ENCODE results near the gene MFRP.

Gene MFRP

GRCh38 chr11:119341222-119342022 is 5.1 kb downstream of the MFRP start:
- DNase-seq: no peak
- in situ Hi-C loops (cut with HindIII; ENCODE audit: low pct_ligation_motif_present, low pct_unique_long_range_greater_than_20kb, low sequenced_read_pairs): no loop called here

- DNase-seq: peak; percentile 52
- in situ Hi-C loops (cut with HindIII; ENCODE audit: low pct_ligation_motif_present, low pct_unique_long_range_greater_than_20kb, low sequenced_read_pairs): no loop called here
These were observed 5.9 kb downstream of the MFRP start, which contains the start of gene C1QTNF5 for GRCh38 chr11:119340335-119341221. Gene C1QTNF5, minus strand, starts transcription at chr11:119340883. Its CDS starts 486 bp downstream, at chr11:119340397.

- DNase-seq: peak; percentile 68
- in situ Hi-C loops (cut with HindIII; ENCODE audit: low pct_ligation_motif_present, low pct_unique_long_range_greater_than_20kb, low sequenced_read_pairs): no loop called here
These were observed 6.7 kb downstream of the MFRP start for GRCh38 chr11:119339589-119340334.

- DNase-seq: no peak
- in situ Hi-C loops (cut with HindIII; ENCODE audit: low pct_ligation_motif_present, low pct_unique_long_range_greater_than_20kb, low sequenced_read_pairs): no loop called here
These were observed 7.4 kb downstream of the MFRP start for GRCh38 chr11:119338965-119339588.

- DNase-seq: peak; percentile 72
- in situ Hi-C loops (cut with HindIII; ENCODE audit: low pct_ligation_motif_present, low pct_unique_long_range_greater_than_20kb, low sequenced_read_pairs): no loop called here
These were observed 8.1 kb downstream of the MFRP start for GRCh38 chr11:119338318-119338890.

GRCh38 chr11:119337581-119338317 is 8.8 kb downstream of the MFRP start:
- DNase-seq: peak; percentile 8
- in situ Hi-C loops (cut with HindIII; ENCODE audit: low pct_ligation_motif_present, low pct_unique_long_range_greater_than_20kb, low sequenced_read_pairs): no loop called here

GRCh38 chr11:119336744-119337469 is 9.6 kb downstream of the MFRP start:
- in situ Hi-C loops (cut with HindIII; ENCODE audit: low pct_ligation_motif_present, low pct_unique_long_range_greater_than_20kb, low sequenced_read_pairs): no loop called here
- DNase-seq: no peak

- no peak for DNase-seq
- in situ Hi-C loops (cut with HindIII; ENCODE audit: low pct_ligation_motif_present, low pct_unique_long_range_greater_than_20kb, low sequenced_read_pairs): no loop called here
These were observed 10.6 kb downstream of the MFRP start for GRCh38 chr11:119335655-119336543.

GRCh38 chr11:119335091-119335654 is 11.3 kb downstream of the MFRP start:
- in situ Hi-C loops (cut with HindIII; ENCODE audit: low pct_ligation_motif_present, low pct_unique_long_range_greater_than_20kb, low sequenced_read_pairs): no loop called here
- DNase-seq: no peak

GRCh38 chr11:119334174-119334930 is 12.2 kb downstream of the MFRP start, which contains the start of gene RNF26:
Gene RNF26, plus strand, starts transcription at chr11:119334527. Its CDS starts 596 bp downstream, at chr11:119335123.
- peak; percentile 97 for DNase-seq
- in situ Hi-C loops (cut with HindIII; ENCODE audit: low pct_ligation_motif_present, low pct_unique_long_range_greater_than_20kb, low sequenced_read_pairs): no loop called here

- in situ Hi-C loops (cut with HindIII; ENCODE audit: low pct_ligation_motif_present, low pct_unique_long_range_greater_than_20kb, low sequenced_read_pairs): no loop called here
- no peak for DNase-seq
These were observed 14.3 kb downstream of the MFRP start for GRCh38 chr11:119332111-119332765.

- DNase-seq: no peak
- in situ Hi-C loops (cut with HindIII; ENCODE audit: low pct_ligation_motif_present, low pct_unique_long_range_greater_than_20kb, low sequenced_read_pairs): no loop called here
These were observed 16.3 kb downstream of the MFRP start for GRCh38 chr11:119330237-119330636.

- in situ Hi-C loops (cut with HindIII; ENCODE audit: low pct_ligation_motif_present, low pct_unique_long_range_greater_than_20kb, low sequenced_read_pairs): no loop called here
- DNase-seq: no peak
These were observed 17.2 kb downstream of the MFRP start for GRCh38 chr11:119329320-119329719.

- DNase-seq: no peak
- in situ Hi-C loops (cut with HindIII; ENCODE audit: low pct_ligation_motif_present, low pct_unique_long_range_greater_than_20kb, low sequenced_read_pairs): no loop called here
These were observed 22.3 kb downstream of the MFRP start for GRCh38 chr11:119324189-119324588.

Data from ACHN (cell line).